HCT116 (cell line): Measurements from ENCODE around the gene MFAP1. TPM values are rescaled to one million over a fixed set of nuclear protein-coding genes. Genes with fewer than 3 reads are reported as not detected.
"Not testable (repeated sequence)": the region's sequence is repeated elsewhere in the genome, so short reads cannot be mapped to it uniquely, and the experiment has no call there.

Experiments used
- ATAC-seq: fragments of 200-7000 bp; cut with Tn5 transposase; 2 replicates; pipeline ENCODE4 v1.9.1; 2020; ENCODE audit warnings: mild to moderate bottlenecking, moderate library complexity
- BruUV-seq: library from RNA; stranded (reverse); fragments of 400-500 nt; replicated peaks from 2 replicates; lab custom pipeline; 2021; lab: Mats Ljungman, UMichigan
- CTCF ChIA-PET: fragments of 300-600 bp; sonication (Branson Sonifier 250); formaldehyde crosslinking; loops from one replicate; lab custom pipeline; 2021; ENCODE audit warnings: antibody characterized with exemption; lab: Charles Lee
- POLR2A ChIA-PET: fragments of 300-600, 350-600 bp; sonication (Branson Sonifier 250); formaldehyde crosslinking; loops from one replicate; lab custom pipeline; 2021; ENCODE audit warnings: antibody characterized with exemption; lab: Charles Lee
- RAD21 ChIA-PET, 2 experiments: fragments of 300-600 bp; sonication (Branson Sonifier 250); formaldehyde crosslinking; loops; one replicate each; lab custom pipeline; 2023; ENCODE audit warnings: low total read pairs in 2 of 2; ENCODE audit not compliant: uncharacterized antibody in 2 of 2, unreplicated experiment in 2 of 2, low non-redundant PET in 1 of 2; lab: Charles Lee
- DNase-seq: peaks from one replicate; pipeline ENCODE4 v3.0.0-alpha.2; 2010; ENCODE audit warnings: low read depth, low spot score
- H2AFZ ChIP-seq: fragments of 200-600 bp; shearing (Covaris generic), sonication (generic); 2 replicates; pipeline ENCODE4 v1.6.1; 2017; ENCODE audit warnings: low read depth, mixed run types, mixed read lengths, antibody characterized with exemption, low read length; ENCODE audit not compliant: poor library complexity, severe bottlenecking
- H3K27ac ChIP-seq: 2 replicates; pipeline ENCODE4 v1.5.1; 2012; ENCODE audit warnings: low read depth, low read length
- H3K27me3 ChIP-seq: fragments of 200-600 bp; sonication (generic); 2 replicates; pipeline ENCODE4 v1.6.1; 2016; ENCODE audit warnings: mixed run types, low read length, mixed read lengths; ENCODE audit not compliant: insufficient read depth
- H3K36me3 ChIP-seq, 2 experiments: fragments of 200-500 bp in 1 of 2; fragments of 200-600 bp in 1 of 2; sonication (Bioruptor generic) in 1 of 2; sonication (generic) in 1 of 2; 2 replicates each; pipeline versions ENCODE4 v1.5.1 to v1.6.1; 2014 to 2016; ENCODE audit warnings: low read length in 2 of 2, inconsistent platforms in 1 of 2, mixed read lengths in 1 of 2, mixed run types in 1 of 2; ENCODE audit not compliant: insufficient read depth in 2 of 2, control insufficient read depth in 1 of 2
- H3K4me1 ChIP-seq, 2 experiments: fragments of 200-600 bp in 1 of 2; sonication (generic) in 1 of 2; 2 replicates each; pipeline versions ENCODE4 v1.5.1 to v1.6.1; 2012 to 2017; ENCODE audit warnings: low read length in 2 of 2, inconsistent platforms in 1 of 2, mild to moderate bottlenecking in 1 of 2, mixed read lengths in 1 of 2, mixed run types in 1 of 2, moderate library complexity in 1 of 2; ENCODE audit not compliant: insufficient read depth in 2 of 2, control insufficient read depth in 1 of 2
- H3K4me2 ChIP-seq: fragments of 200-600 bp; sonication (generic); 2 replicates; pipeline ENCODE4 v1.6.1; 2017; ENCODE audit warnings: mixed run types, low read length, mixed read lengths
- H3K4me3 ChIP-seq, 2 experiments: fragments of 200-600 bp in 1 of 2; sonication (generic) in 1 of 2; replicated peaks in 1 of 2; 2 replicates each; pipeline ENCODE4 v1.5.1; 2011 to 2016; ENCODE audit warnings: low read length in 2 of 2, control low read depth in 1 of 2, low read depth in 1 of 2, mild to moderate bottlenecking in 1 of 2, mixed read lengths in 1 of 2, mixed run types in 1 of 2
- H3K79me2 ChIP-seq: fragments of 200-600 bp; sonication (generic); 2 replicates; pipeline ENCODE4 v1.6.1; 2017; ENCODE audit warnings: mild to moderate bottlenecking, mixed run types, low read length, moderate library complexity, mixed read lengths; ENCODE audit not compliant: insufficient read depth
- H3K9ac ChIP-seq: fragments of 200-600 bp; sonication (generic); 2 replicates; pipeline ENCODE4 v1.6.1; 2016; ENCODE audit warnings: low read length, mixed read lengths
- H3K9me2 ChIP-seq: fragments of 200-600 bp; sonication (generic), shearing (Covaris generic); 2 replicates; pipeline ENCODE4 v1.6.1; 2017; ENCODE audit warnings: mixed run types, mild to moderate bottlenecking, moderate library complexity; ENCODE audit not compliant: insufficient read depth
- H3K9me3 ChIP-seq, 2 experiments: fragments of 200-500 bp in 1 of 2; fragments of 200-600 bp in 1 of 2; sonication (Bioruptor generic) in 1 of 2; sonication (generic) in 1 of 2; 2 replicates each; pipeline ENCODE4 v1.6.1; 2014 to 2017; ENCODE audit warnings: low read length in 2 of 2, mixed read lengths in 2 of 2, inconsistent platforms in 1 of 2, low read depth in 1 of 2, mild to moderate bottlenecking in 1 of 2, mixed run types in 1 of 2, moderate library complexity in 1 of 2; ENCODE audit not compliant: control insufficient read depth in 1 of 2, insufficient read depth in 1 of 2
- H4K20me1 ChIP-seq: fragments of 200-600 bp; sonication (generic), shearing (Covaris generic); 2 replicates; pipeline ENCODE4 v1.6.1; 2017; ENCODE audit warnings: mixed run types, mild to moderate bottlenecking, moderate library complexity; ENCODE audit not compliant: insufficient read depth
- EGR1 ChIP-seq: IDR thresholded peaks from 2 replicates; pipeline ENCODE4 v1.6.1; 2012; ENCODE audit warnings: low read depth
- ELF1 ChIP-seq: IDR thresholded peaks from 2 replicates; pipeline ENCODE4 v1.6.1; 2012; ENCODE audit warnings: low read depth, borderline replicate concordance
- EZH2 ChIP-seq: fragments of 200-600 bp; sonication (generic); IDR thresholded peaks from 2 replicates; pipeline ENCODE4 v1.6.1; 2017; ENCODE audit warnings: antibody characterized with exemption, mixed run types
- EZH2phosphoT487 ChIP-seq: fragments of 200-600 bp; IDR thresholded peaks from 2 replicates; pipeline ENCODE4 v1.6.1; 2018; ENCODE audit warnings: antibody characterized with exemption, borderline replicate concordance
- JUND ChIP-seq: IDR thresholded peaks from 2 replicates; pipeline ENCODE4 v1.6.1; 2012
- POLR2AphosphoS5 ChIP-seq: IDR thresholded peaks from 2 replicates; pipeline ENCODE4 v1.6.1; 2011; ENCODE audit warnings: mild to moderate bottlenecking, low read depth, low read length, moderate library complexity
- RAD21 ChIP-seq: IDR thresholded peaks from 2 replicates; pipeline ENCODE4 v1.6.1; 2012; ENCODE audit warnings: low read depth, mild to moderate bottlenecking
- SIN3A ChIP-seq: IDR thresholded peaks from 2 replicates; pipeline ENCODE4 v1.6.1; 2012; ENCODE audit warnings: low read depth
- SP1 ChIP-seq: IDR thresholded peaks from 2 replicates; pipeline ENCODE4 v1.6.1; 2012; ENCODE audit warnings: low read depth
- SRF ChIP-seq: IDR thresholded peaks from 2 replicates; pipeline ENCODE4 v1.6.1; 2012; ENCODE audit warnings: low read depth
- TCF7L2 ChIP-seq: IDR thresholded peaks from 2 replicates; pipeline ENCODE4 v1.7.0; 2011; ENCODE audit warnings: borderline replicate concordance, inconsistent platforms; ENCODE audit not compliant: insufficient read depth, insufficient read length; ENCODE audit errors: extremely low read depth
- YY1 ChIP-seq: IDR thresholded peaks from 2 replicates; pipeline ENCODE4 v1.6.1; 2011; ENCODE audit warnings: low read length, low read depth, moderate library complexity, mild to moderate bottlenecking; ENCODE audit not compliant: insufficient replicate concordance; ENCODE audit errors: extremely low read depth
- ZNF274 ChIP-seq: fragments of 200-500 bp; sonication (Bioruptor generic); IDR thresholded peaks from 2 replicates; pipeline ENCODE4 v1.6.1; 2014; ENCODE audit warnings: mild to moderate bottlenecking, low read depth, low read length, inconsistent platforms
- intact Hi-C: fragments of 100-400 bp; cut with micrococcal nuclease; formaldehyde crosslinking; loops from 2 replicates; pipeline ENCODE4 v1.10.0; 2022
- total RNA-seq: library from RNA; stranded (reverse); gene quantifications from one replicate; pipeline ENCODE4 v1.2.1, GENCODE V29; 2021; ENCODE audit not compliant: unreplicated experiment
- TF ChIP-seq, protein P1 (sequence below), 3 experiments: fragments of 200-600 bp in 1 of 3; sonication (generic) in 1 of 3; IDR thresholded peaks in 2 of 3; conservative IDR thresholded peaks in 1 of 3; 2 replicates each; pipeline ENCODE4 v1.5.1; 2012 to 2017; ENCODE audit warnings: low read depth in 2 of 3, low read length in 2 of 3, antibody characterized with exemption in 1 of 3, borderline replicate concordance in 1 of 3, control low read depth in 1 of 3, mild to moderate bottlenecking in 1 of 3, mixed read lengths in 1 of 3, mixed run types in 1 of 3, moderate library complexity in 1 of 3; ENCODE audit not compliant: insufficient read depth in 1 of 3

The MFAP1 gene
- total RNA-seq, 1 experiment from 2014 or later: 32.7 TPM

GRCh38 chr15:43825305-43825704, 815 bp upstream of the MFAP1 start:
- H2AFZ ChIP-seq, H3K9me2 ChIP-seq, DNase-seq, RAD21 ChIA-PET, BruUV-seq, H3K27me3 ChIP-seq, H4K20me1 ChIP-seq, H3K27ac ChIP-seq, H3K9me3 ChIP-seq, ATAC-seq, CTCF ChIA-PET, intact Hi-C loops: not testable (repeated sequence)
- POLR2A ChIA-PET: interaction anchor here (1.1 kb wide), 1 partner anchor 11 kb away, joined by 3 read pairs; no protein-coding TSS in a partner anchor
- Histone ChIP-seq H3K4me3 (peak overlapping the region; percentile 73 to 90; a peak in 2 of 4 replicates), H3K4me1 (peaks cover 15 to 41% of the 10 kb centered on the region in 2 experiments), H3K36me3 (peaks cover 10 to 18% of the 10 kb centered on the region in 2 experiments), H3K9ac (peak overlapping the region; percentile 83), H3K4me2 (peak overlapping the region; percentile 89; the same call in 1 of the 2 replicates), H3K79me2 (peaks cover 75% of the 10 kb centered on the region)

- H3K4me2 ChIP-seq: no peak overlapping the region
- no peaks in the 10 kb centered on the region for H4K20me1 ChIP-seq
- TF ChIP-seq, protein P1, sequence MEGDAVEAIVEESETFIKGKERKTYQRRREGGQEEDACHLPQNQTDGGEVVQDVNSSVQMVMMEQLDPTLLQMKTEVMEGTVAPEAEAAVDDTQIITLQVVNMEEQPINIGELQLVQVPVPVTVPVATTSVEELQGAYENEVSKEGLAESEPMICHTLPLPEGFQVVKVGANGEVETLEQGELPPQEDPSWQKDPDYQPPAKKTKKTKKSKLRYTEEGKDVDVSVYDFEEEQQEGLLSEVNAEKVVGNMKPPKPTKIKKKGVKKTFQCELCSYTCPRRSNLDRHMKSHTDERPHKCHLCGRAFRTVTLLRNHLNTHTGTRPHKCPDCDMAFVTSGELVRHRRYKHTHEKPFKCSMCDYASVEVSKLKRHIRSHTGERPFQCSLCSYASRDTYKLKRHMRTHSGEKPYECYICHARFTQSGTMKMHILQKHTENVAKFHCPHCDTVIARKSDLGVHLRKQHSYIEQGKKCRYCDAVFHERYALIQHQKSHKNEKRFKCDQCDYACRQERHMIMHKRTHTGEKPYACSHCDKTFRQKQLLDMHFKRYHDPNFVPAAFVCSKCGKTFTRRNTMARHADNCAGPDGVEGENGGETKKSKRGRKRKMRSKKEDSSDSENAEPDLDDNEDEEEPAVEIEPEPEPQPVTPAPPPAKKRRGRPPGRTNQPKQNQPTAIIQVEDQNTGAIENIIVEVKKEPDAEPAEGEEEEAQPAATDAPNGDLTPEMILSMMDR (IDR thresholded peaks at IDR 0.05 in 2 of 3, conservative IDR thresholded peaks at IDR 0.05 in 1 of 3; ENCODE audit: borderline replicate concordance in 1 of 3, insufficient read depth in 1 of 3, low read depth in 2 of 3, low read length in 2 of 3): no peak
- TF ChIP-seq SIN3A (no peak), POLR2AphosphoS5 (no peak), RAD21 (no peak), SP1 (no peak), ELF1 (no peak), EZH2phosphoT487 (no peak), JUND (no peak), YY1 (no peak), SRF (no peak), ZNF274 (no peak), TCF7L2 (no peak), EZH2 (no peak), EGR1 (no peak)
- peaks cover 12 to 16% of the 10 kb centered on the region in 2 experiments for H3K36me3 ChIP-seq
- no peaks in the 10 kb centered on the region for H3K9me2 ChIP-seq
- no peak for DNase-seq
- no TSS peak for BruUV-seq
- H3K79me2 ChIP-seq: peaks cover 77% of the 10 kb centered on the region
- peaks cover 15 to 25% of the 10 kb centered on the region in 2 experiments for H3K4me1 ChIP-seq
- no peak overlapping the region for H3K4me3 ChIP-seq
- intact Hi-C loops: no loop called here
- ChIA-PET CTCF (interaction anchor here (0.5 kb wide), 1 partner anchor 44 kb away, joined by 6 read pairs; no protein-coding TSS in a partner anchor), POLR2A (no interaction called here), RAD21 (no interaction called here)
- no peaks in the 10 kb centered on the region for H3K27me3 ChIP-seq
- ATAC-seq: no peak
- H3K9me3 ChIP-seq: no peaks in the 10 kb centered on the region
- no peak overlapping the region for H2AFZ ChIP-seq
- no peak overlapping the region for H3K9ac ChIP-seq
- H3K27ac ChIP-seq: no peak overlapping the region
Observed at GRCh38 chr15:43821505-43821904, 3.0 kb downstream of the MFAP1 start.

DNA sequence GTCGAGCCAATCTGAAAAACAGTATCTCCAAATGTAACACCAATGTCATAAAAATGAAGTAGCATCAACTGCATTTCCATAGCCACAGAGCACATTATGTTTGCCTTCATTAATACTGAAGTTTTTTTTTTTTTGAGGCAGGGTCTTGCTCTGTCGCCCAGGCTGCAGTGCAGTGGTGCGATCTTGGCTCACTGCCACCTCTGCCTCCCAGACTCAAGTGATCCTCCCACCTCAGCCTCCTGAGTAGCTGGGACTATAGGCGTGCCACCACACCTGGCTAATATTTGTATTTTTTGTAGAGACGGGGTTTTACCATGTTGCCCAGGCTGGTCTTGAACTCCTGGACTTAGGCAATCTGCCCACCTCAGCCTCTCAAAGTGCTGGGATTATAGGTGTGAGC, 9.4 kb downstream of the MFAP1 start:
- H3K9me2 ChIP-seq, H3K9me3 ChIP-seq, DNase-seq, CTCF ChIA-PET, H2AFZ ChIP-seq, H3K4me3 ChIP-seq, H3K4me1 ChIP-seq, POLR2A ChIA-PET, RAD21 ChIA-PET, ATAC-seq, H3K27me3 ChIP-seq, H4K20me1 ChIP-seq, H3K4me2 ChIP-seq, H3K27ac ChIP-seq, BruUV-seq, intact Hi-C loops, H3K9ac ChIP-seq: not testable (repeated sequence)
- Histone ChIP-seq H3K36me3 (peaks cover 46 to 50% of the 10 kb centered on the region in 2 experiments), H3K79me2 (peaks cover 37% of the 10 kb centered on the region)
